SJCRH30 (cell line): Measurements from ENCODE around the gene TBC1D24. TPM values are rescaled to one million over a fixed set of nuclear protein-coding genes. Genes with fewer than 3 reads are reported as not detected.

ENCODE experiments used
- DNase-seq, 2 experiments: peaks; one replicate each; pipeline ENCODE4 v3.0.0-alpha.2; 2015 to 2020
- H3K27ac ChIP-seq: fragments of 250-450 bp; sonication (Bioruptor Pico); 2 replicates; pipeline ENCODE4 v1.5.1; 2020; ENCODE audit warnings: mild to moderate bottlenecking, moderate library complexity
- H3K27me3 ChIP-seq: fragments of 250-450 bp; sonication (Bioruptor Pico); 2 replicates; pipeline ENCODE4 v1.5.1; 2020; ENCODE audit warnings: mild to moderate bottlenecking, moderate library complexity
- H3K36me3 ChIP-seq: fragments of 250-450 bp; sonication (Bioruptor Pico); 2 replicates; pipeline ENCODE4 v1.5.1; 2020; ENCODE audit warnings: mild to moderate bottlenecking, moderate library complexity
- H3K4me1 ChIP-seq: fragments of 250-450 bp; sonication (Bioruptor Pico); 2 replicates; pipeline ENCODE4 v1.5.1; 2020; ENCODE audit warnings: mild to moderate bottlenecking, moderate library complexity
- H3K4me3 ChIP-seq: fragments of 250-450 bp; sonication (Bioruptor Pico); 2 replicates; pipeline ENCODE4 v1.5.1; 2020; ENCODE audit warnings: mild to moderate bottlenecking, moderate library complexity
- H3K9me3 ChIP-seq: fragments of 250-450 bp; sonication (Bioruptor Pico); replicated peaks from 2 replicates; pipeline ENCODE4 v1.5.1; 2020; ENCODE audit warnings: mild to moderate bottlenecking, moderate library complexity
- total RNA-seq: library from RNA; depleted of rRNA; stranded (reverse); fragments of >200 nt; shearing (Covaris generic); gene quantifications from 2 replicates; pipeline ENCODE4 v1.2.3, GENCODE V29; 2014

The TBC1D24 gene
- total RNA-seq, 1 experiment from 2014 or later, result 21.8 TPM

- Histone ChIP-seq H3K4me3 (peak overlapping the region; percentile 65), H3K9me3 (no peaks in the 10 kb centered on the region), H3K36me3 (peaks cover 31% of the 10 kb centered on the region), H3K4me1 (peaks cover 4% of the 10 kb centered on the region; the same call in 1 of the 2 replicates), H3K27ac (peak overlapping the region; percentile 10; the same call in 1 of the 2 replicates), H3K27me3 (no peaks in the 10 kb centered on the region)
- no peak for DNase-seq
Measured at GRCh38 chr16:2458887-2459646, 15.9 kb upstream of the TBC1D24 start.

- Histone ChIP-seq H3K9me3 (no peaks in the 10 kb centered on the region), H3K36me3 (peaks cover 25% of the 10 kb centered on the region), H3K4me1 (peaks cover 4% of the 10 kb centered on the region; the same call in 1 of the 2 replicates), H3K27me3 (no peaks in the 10 kb centered on the region), H3K27ac (peak within 1 kb of the TSS; percentile 10; the same call in 1 of the 2 replicates), H3K4me3 (peak within 1 kb of the TSS; percentile 65)
- DNase-seq, result peak; percentile 97 to 98
Measured at GRCh38 chr16:2459647-2460390, 15.1 kb upstream of the TBC1D24 start, which contains the start of gene TEDC2. Gene TEDC2 (plus strand): TSS chr16:2460109. CDS start chr16:2460145, 36 bp downstream.

GRCh38 chr16:2460391-2460713, 14.6 kb upstream of the TBC1D24 start:
- Histone ChIP-seq H3K4me1 (peaks cover 4% of the 10 kb centered on the region; the same call in 1 of the 2 replicates), H3K27me3 (no peaks in the 10 kb centered on the region), H3K27ac (peak overlapping the region; percentile 10; the same call in 1 of the 2 replicates), H3K4me3 (peak overlapping the region; percentile 65), H3K9me3 (no peaks in the 10 kb centered on the region), H3K36me3 (peaks cover 22% of the 10 kb centered on the region)
- no peak for DNase-seq

GRCh38 chr16:2460916-2461315, 14.0 kb upstream of the TBC1D24 start:
- H3K4me3 ChIP-seq, result peak overlapping the region; percentile 65
- H3K4me1 ChIP-seq, result peaks cover 4% of the 10 kb centered on the region; the same call in 1 of the 2 replicates
- no peak overlapping the region for H3K27ac ChIP-seq
- no peak for DNase-seq
- H3K27me3 ChIP-seq, result no peaks in the 10 kb centered on the region
- peaks cover 17% of the 10 kb centered on the region for H3K36me3 ChIP-seq
- H3K9me3 ChIP-seq, result no peaks in the 10 kb centered on the region

- DNase-seq, result no peak
- Histone ChIP-seq H3K4me1 (peaks cover 7% of the 10 kb centered on the region), H3K9me3 (no peaks in the 10 kb centered on the region), H3K36me3 (peaks cover 6% of the 10 kb centered on the region), H3K27me3 (no peaks in the 10 kb centered on the region), H3K27ac (no peak overlapping the region), H3K4me3 (no peak overlapping the region)
Measured at GRCh38 chr16:2462031-2462866, 12.7 kb upstream of the TBC1D24 start.

- H3K4me1 ChIP-seq, result peaks cover 19% of the 10 kb centered on the region
- H3K27me3 ChIP-seq, result no peaks in the 10 kb centered on the region
- H3K36me3 ChIP-seq, result no peaks in the 10 kb centered on the region
- H3K27ac ChIP-seq, result no peak overlapping the region
- no peaks in the 10 kb centered on the region for H3K9me3 ChIP-seq
- no peak for DNase-seq
- no peak overlapping the region for H3K4me3 ChIP-seq
Measured at GRCh38 chr16:2464333-2464732, 10.6 kb upstream of the TBC1D24 start.

- Histone ChIP-seq H3K27ac (no peak overlapping the region), H3K36me3 (no peaks in the 10 kb centered on the region), H3K4me3 (no peak overlapping the region), H3K9me3 (no peaks in the 10 kb centered on the region), H3K27me3 (no peaks in the 10 kb centered on the region), H3K4me1 (peaks cover 33% of the 10 kb centered on the region)
- peak; percentile 28 to 40 for DNase-seq
Measured at GRCh38 chr16:2465653-2466415, 9.1 kb upstream of the TBC1D24 start.

- Histone ChIP-seq H3K27ac (peak overlapping the region; percentile 90), H3K9me3 (no peaks in the 10 kb centered on the region), H3K36me3 (no peaks in the 10 kb centered on the region), H3K27me3 (no peaks in the 10 kb centered on the region), H3K4me3 (peak overlapping the region; percentile 60), H3K4me1 (peaks cover 33% of the 10 kb centered on the region)
- DNase-seq, result no peak
Measured at GRCh38 chr16:2466667-2467527, 8.0 kb upstream of the TBC1D24 start.

- Histone ChIP-seq H3K27ac (peak overlapping the region; percentile 90), H3K36me3 (no peaks in the 10 kb centered on the region), H3K27me3 (no peaks in the 10 kb centered on the region), H3K4me3 (peak overlapping the region; percentile 60), H3K4me1 (peaks cover 39% of the 10 kb centered on the region), H3K9me3 (no peaks in the 10 kb centered on the region)
- peak; percentile 87 to 88 for DNase-seq
Measured at GRCh38 chr16:2467528-2468232, 7.2 kb upstream of the TBC1D24 start.

GRCh38 chr16:2468233-2468724, 6.6 kb upstream of the TBC1D24 start:
- no peaks in the 10 kb centered on the region for H3K9me3 ChIP-seq
- H3K4me1 ChIP-seq, result peaks cover 39% of the 10 kb centered on the region
- H3K4me3 ChIP-seq, result peak overlapping the region; percentile 60
- peak overlapping the region; percentile 90 for H3K27ac ChIP-seq
- H3K36me3 ChIP-seq, result no peaks in the 10 kb centered on the region
- peak; percentile 68 to 76 for DNase-seq
- H3K27me3 ChIP-seq, result no peaks in the 10 kb centered on the region

GRCh38 chr16:2468725-2469398, 6.1 kb upstream of the TBC1D24 start:
- Histone ChIP-seq H3K4me3 (peak overlapping the region; percentile 60), H3K4me1 (peaks cover 39% of the 10 kb centered on the region), H3K9me3 (no peaks in the 10 kb centered on the region), H3K27me3 (no peaks in the 10 kb centered on the region), H3K27ac (peak overlapping the region; percentile 90), H3K36me3 (no peaks in the 10 kb centered on the region)
- DNase-seq, result peak; percentile 93 to 95
